ENCODE data around the gene FREY1.

Gene FREY1

GRCh38 chr11:45885274-45885920 is 21.7 kb downstream of the FREY1 start, which contains the start of gene MAPK8IP1:
MAPK8IP1 (plus strand) TSS chr11:45885651; CDS start chr11:45885821, 170 bp downstream.
- Histone ChIP-seq H3K27me3 (ENCODE audit: control insufficient read depth, insufficient read depth, low read length) (no peaks in the 10 kb centered on the region), H3K4me3 (ENCODE audit: low read depth, low read length) (peak within 1 kb of the TSS; percentile 72), H3K9ac (ENCODE audit: low read depth, low read length) (peak within 1 kb of the TSS; percentile 47)

GRCh38 chr11:45884596-45885185 is 22.4 kb downstream of the FREY1 start:
- Histone ChIP-seq H3K4me3 (ENCODE audit: low read depth, low read length) (no peak overlapping the region), H3K4me1 (ENCODE audit: control insufficient read depth, insufficient read depth, low read length) (no peaks in the 10 kb centered on the region), H3K36me3 (ENCODE audit: control insufficient read depth, insufficient read depth, low read length) (peaks cover 10% of the 10 kb centered on the region), H3K9ac (ENCODE audit: low read depth, low read length) (no peak overlapping the region), H3K9me3 (ENCODE audit: control insufficient read depth, insufficient read depth, low read length) (no peaks in the 10 kb centered on the region), H3K27me3 (ENCODE audit: control insufficient read depth, insufficient read depth, low read length) (no peaks in the 10 kb centered on the region)

More at GRCh38 chr11:45885274-45885920, 21.7 kb downstream of the FREY1 start, which contains the start of gene MAPK8IP1:
- Histone ChIP-seq H3K9me3 (ENCODE audit: control insufficient read depth, insufficient read depth, low read length) (no peaks in the 10 kb centered on the region), H3K36me3 (ENCODE audit: control insufficient read depth, insufficient read depth, low read length) (peaks cover 10% of the 10 kb centered on the region), H3K4me1 (ENCODE audit: control insufficient read depth, insufficient read depth, low read length) (no peaks in the 10 kb centered on the region)

- H3K4me3 ChIP-seq (ENCODE audit: low read depth, low read length): no peak overlapping the region
- H3K9ac ChIP-seq (ENCODE audit: low read depth, low read length): no peak overlapping the region
- H3K27me3 ChIP-seq (ENCODE audit: control insufficient read depth, insufficient read depth, low read length): no peaks in the 10 kb centered on the region
- no peaks in the 10 kb centered on the region for H3K9me3 ChIP-seq (ENCODE audit: control insufficient read depth, insufficient read depth, low read length)
- H3K36me3 ChIP-seq (ENCODE audit: control insufficient read depth, insufficient read depth, low read length): peaks cover 10% of the 10 kb centered on the region
- H3K4me1 ChIP-seq (ENCODE audit: control insufficient read depth, insufficient read depth, low read length): peaks cover under 1% of the 10 kb centered on the region
Measured at GRCh38 chr11:45881708-45882368, 25.2 kb downstream of the FREY1 start.

GRCh38 chr11:45880772-45881570 is 26.1 kb downstream of the FREY1 start:
- Histone ChIP-seq H3K36me3 (ENCODE audit: control insufficient read depth, insufficient read depth, low read length) (peaks cover 10% of the 10 kb centered on the region), H3K4me1 (ENCODE audit: control insufficient read depth, insufficient read depth, low read length) (peaks cover 10% of the 10 kb centered on the region), H3K9ac (ENCODE audit: low read depth, low read length) (no peak overlapping the region), H3K4me3 (ENCODE audit: low read depth, low read length) (no peak overlapping the region), H3K27me3 (ENCODE audit: control insufficient read depth, insufficient read depth, low read length) (no peaks in the 10 kb centered on the region), H3K9me3 (ENCODE audit: control insufficient read depth, insufficient read depth, low read length) (no peaks in the 10 kb centered on the region)

GRCh38 chr11:45879803-45880686 is 27.0 kb downstream of the FREY1 start:
- no peaks in the 10 kb centered on the region for H3K27me3 ChIP-seq (ENCODE audit: control insufficient read depth, insufficient read depth, low read length)
- H3K4me3 ChIP-seq (ENCODE audit: low read depth, low read length): no peak overlapping the region
- peaks cover 15% of the 10 kb centered on the region for H3K4me1 ChIP-seq (ENCODE audit: control insufficient read depth, insufficient read depth, low read length)
- no peaks in the 10 kb centered on the region for H3K9me3 ChIP-seq (ENCODE audit: control insufficient read depth, insufficient read depth, low read length)
- peaks cover 10% of the 10 kb centered on the region for H3K36me3 ChIP-seq (ENCODE audit: control insufficient read depth, insufficient read depth, low read length)
- H3K9ac ChIP-seq (ENCODE audit: low read depth, low read length): no peak overlapping the region

GRCh38 chr11:45877845-45878244 is 29.2 kb downstream of the FREY1 start:
- peaks cover 15% of the 10 kb centered on the region for H3K4me1 ChIP-seq (ENCODE audit: control insufficient read depth, insufficient read depth, low read length)
- H3K4me3 ChIP-seq (ENCODE audit: low read depth, low read length): no peak overlapping the region
- peaks cover 10% of the 10 kb centered on the region for H3K36me3 ChIP-seq (ENCODE audit: control insufficient read depth, insufficient read depth, low read length)
- H3K9ac ChIP-seq (ENCODE audit: low read depth, low read length): no peak overlapping the region
- H3K9me3 ChIP-seq (ENCODE audit: control insufficient read depth, insufficient read depth, low read length): no peaks in the 10 kb centered on the region
- no peaks in the 10 kb centered on the region for H3K27me3 ChIP-seq (ENCODE audit: control insufficient read depth, insufficient read depth, low read length)

- no peak overlapping the region for H3K9ac ChIP-seq (ENCODE audit: low read depth, low read length)
- peaks cover 15% of the 10 kb centered on the region for H3K4me1 ChIP-seq (ENCODE audit: control insufficient read depth, insufficient read depth, low read length)
- no peaks in the 10 kb centered on the region for H3K9me3 ChIP-seq (ENCODE audit: control insufficient read depth, insufficient read depth, low read length)
- no peaks in the 10 kb centered on the region for H3K27me3 ChIP-seq (ENCODE audit: control insufficient read depth, insufficient read depth, low read length)
- H3K4me3 ChIP-seq (ENCODE audit: low read depth, low read length): no peak overlapping the region
- H3K36me3 ChIP-seq (ENCODE audit: control insufficient read depth, insufficient read depth, low read length): peaks cover 8% of the 10 kb centered on the region
Measured at GRCh38 chr11:45877221-45877620, 29.9 kb downstream of the FREY1 start.

- no peak overlapping the region for H3K9ac ChIP-seq (ENCODE audit: low read depth, low read length)
- H3K4me1 ChIP-seq (ENCODE audit: control insufficient read depth, insufficient read depth, low read length): peaks cover 15% of the 10 kb centered on the region
- no peaks in the 10 kb centered on the region for H3K9me3 ChIP-seq (ENCODE audit: control insufficient read depth, insufficient read depth, low read length)
- H3K4me3 ChIP-seq (ENCODE audit: low read depth, low read length): no peak overlapping the region
- no peaks in the 10 kb centered on the region for H3K27me3 ChIP-seq (ENCODE audit: control insufficient read depth, insufficient read depth, low read length)
- H3K36me3 ChIP-seq (ENCODE audit: control insufficient read depth, insufficient read depth, low read length): peaks cover 9% of the 10 kb centered on the region
Measured at GRCh38 chr11:45876401-45876800, 30.7 kb downstream of the FREY1 start.

GRCh38 chr11:45872651-45873356 is 34.3 kb downstream of the FREY1 start:
- Histone ChIP-seq H3K9me3 (ENCODE audit: control insufficient read depth, insufficient read depth, low read length) (no peaks in the 10 kb centered on the region), H3K36me3 (ENCODE audit: control insufficient read depth, insufficient read depth, low read length) (peaks cover 30% of the 10 kb centered on the region), H3K9ac (ENCODE audit: low read depth, low read length) (no peak overlapping the region), H3K4me3 (ENCODE audit: low read depth, low read length) (no peak overlapping the region), H3K4me1 (ENCODE audit: control insufficient read depth, insufficient read depth, low read length) (peaks cover 15% of the 10 kb centered on the region), H3K27me3 (ENCODE audit: control insufficient read depth, insufficient read depth, low read length) (no peaks in the 10 kb centered on the region)

- no peak overlapping the region for H3K4me3 ChIP-seq (ENCODE audit: low read depth, low read length)
- H3K9ac ChIP-seq (ENCODE audit: low read depth, low read length): no peak overlapping the region
- no peaks in the 10 kb centered on the region for H3K9me3 ChIP-seq (ENCODE audit: control insufficient read depth, insufficient read depth, low read length)
- H3K36me3 ChIP-seq (ENCODE audit: control insufficient read depth, insufficient read depth, low read length): peaks cover 30% of the 10 kb centered on the region
- H3K4me1 ChIP-seq (ENCODE audit: control insufficient read depth, insufficient read depth, low read length): peaks cover 12% of the 10 kb centered on the region
- no peaks in the 10 kb centered on the region for H3K27me3 ChIP-seq (ENCODE audit: control insufficient read depth, insufficient read depth, low read length)
Measured at GRCh38 chr11:45871638-45872037, 35.4 kb downstream of the FREY1 start.

Measured in iPS-15b (cell line).